ENCODE data around the gene ADCY4.
"Not testable (repeated sequence)": the region's sequence is repeated elsewhere in the genome, so short reads cannot be mapped to it uniquely, and the experiment has no call there.

ADCY4 gene

GRCh38 chr14:24334431-24335291 lies at the start of gene ADCY4:
Gene ADCY4, minus strand, starts transcription at chr14:24335071. Its CDS starts 419 bp downstream, at chr14:24334652.
- peak; percentile 65 for DNase-seq

DNA sequence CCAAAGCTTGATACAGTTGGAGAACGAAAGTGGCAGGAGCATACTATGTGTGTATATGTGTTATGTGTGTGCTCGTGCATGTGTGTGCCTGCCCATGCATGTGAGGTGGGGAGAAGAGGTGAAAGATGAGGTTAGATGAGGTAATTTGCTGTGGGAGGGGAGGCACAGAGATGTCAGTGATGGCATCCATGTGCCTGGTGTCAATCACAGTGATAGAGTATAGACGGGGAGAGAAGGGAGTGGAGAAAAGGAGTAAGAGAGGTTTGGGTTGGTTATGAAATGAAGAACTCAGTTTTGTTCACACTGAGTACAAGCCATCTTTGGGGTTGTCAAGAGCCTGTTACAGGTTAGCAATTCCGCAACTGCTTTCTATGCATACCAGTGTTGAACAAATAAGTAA lies 49.3 kb upstream of the ADCY4 start:
- DNase-seq: no peak

GRCh38 chr14:24382064-24382371 lies 47.1 kb upstream of the ADCY4 start:
- no peak for DNase-seq

DNA sequence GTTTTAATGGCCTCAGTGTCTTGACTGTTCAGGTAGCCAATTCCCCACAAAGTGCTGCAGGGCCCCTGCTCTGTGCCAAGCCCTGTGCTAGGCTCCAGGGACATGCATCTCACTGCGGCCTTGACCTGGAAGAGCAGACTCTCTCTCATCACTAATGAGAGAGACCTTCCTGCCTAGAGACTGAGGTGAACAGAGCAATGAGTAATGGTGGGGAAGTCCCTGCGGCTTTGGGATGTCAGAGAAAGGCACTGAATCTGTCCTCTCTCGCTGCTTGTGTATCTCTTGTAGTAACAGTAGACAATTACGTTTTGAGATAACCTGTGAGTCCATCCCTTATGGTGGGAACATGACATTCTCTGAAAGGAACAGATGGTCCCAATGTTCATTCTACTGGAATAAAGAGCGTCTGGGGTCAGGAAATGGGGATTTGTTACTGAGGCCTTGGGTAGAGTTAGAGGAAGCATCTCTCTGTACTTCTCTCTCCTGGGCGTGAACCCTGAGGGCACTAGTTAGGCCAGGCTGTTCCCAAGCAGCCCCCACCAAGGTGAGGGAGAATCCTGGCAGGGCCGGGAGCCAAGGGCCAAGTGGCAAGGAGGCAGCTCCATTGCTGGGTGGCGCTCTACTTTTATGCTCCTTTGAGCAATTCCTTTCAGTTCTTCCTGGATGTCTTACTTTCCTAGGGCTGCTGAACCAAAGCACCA lies 46.6 kb upstream of the ADCY4 start:
- no peak for DNase-seq

DNA sequence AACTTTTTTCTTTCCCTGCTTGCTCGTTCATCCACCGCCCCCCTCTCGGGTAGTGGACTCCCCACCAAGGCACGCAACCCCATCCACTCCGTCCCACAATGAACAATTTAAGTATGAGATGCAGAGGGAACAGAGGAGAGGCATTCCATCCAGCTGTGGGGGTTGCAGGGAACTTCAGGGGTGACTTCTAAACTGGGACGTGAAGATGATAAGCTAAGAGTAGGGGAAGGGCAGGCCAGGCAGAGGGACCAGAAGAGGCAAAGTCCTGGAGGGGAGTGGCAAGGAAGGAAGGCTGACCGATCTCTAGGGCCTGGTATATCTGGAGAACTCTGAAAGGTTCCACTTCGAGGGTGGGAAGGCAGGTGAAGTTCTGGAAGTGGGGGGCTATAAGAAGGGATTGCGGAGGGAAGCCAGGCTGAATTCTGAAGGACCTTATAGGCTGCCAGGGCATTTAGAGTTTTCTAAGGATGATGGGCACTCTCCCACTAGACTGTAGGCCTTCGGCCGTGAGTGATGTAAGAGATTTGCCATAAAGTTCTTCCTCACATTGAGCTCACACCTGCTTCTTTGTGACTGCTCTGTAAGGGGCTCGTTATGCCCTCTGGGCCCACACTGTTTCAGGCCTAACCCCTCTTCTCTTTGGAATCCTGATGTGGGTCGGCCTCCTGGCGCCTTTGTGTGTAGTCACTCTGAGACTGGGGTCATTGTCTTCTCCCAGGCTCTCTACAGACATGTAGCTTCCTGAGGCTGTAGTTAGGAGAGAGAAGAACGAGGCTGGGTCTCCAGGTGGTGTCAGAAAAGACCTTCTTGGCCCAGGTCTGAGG lies 45.2 kb upstream of the ADCY4 start:
- DNase-seq: no peak

- DNase-seq: no peak
Measured at GRCh38 chr14:24378981-24379906, 44.4 kb upstream of the ADCY4 start.

DNA sequence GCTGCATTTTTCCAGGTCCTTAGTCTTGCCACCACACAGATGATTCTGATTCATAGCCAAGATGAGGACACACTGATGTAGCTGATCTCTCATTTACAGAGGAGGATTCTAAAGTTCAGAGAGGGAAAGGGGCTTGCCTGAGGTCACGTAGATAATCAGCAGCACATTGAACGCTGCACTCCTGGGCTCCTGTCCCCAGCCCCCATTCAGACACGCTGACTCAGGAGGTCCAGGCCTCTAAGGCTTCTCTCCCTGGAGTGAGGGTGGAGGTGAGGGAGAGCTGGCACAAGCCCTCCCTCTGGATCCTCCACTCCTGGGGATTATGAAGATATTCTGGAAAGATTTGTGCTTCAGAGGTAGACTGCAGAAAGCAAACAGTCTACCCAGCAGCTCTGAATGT lies 43.5 kb upstream of the ADCY4 start:
- no peak for DNase-seq

- DNase-seq: peak; percentile 66
Measured at GRCh38 chr14:24377657-24378056, 42.8 kb upstream of the ADCY4 start.

- DNase-seq: no peak
Measured at GRCh38 chr14:24377126-24377525, 42.3 kb upstream of the ADCY4 start.

DNA sequence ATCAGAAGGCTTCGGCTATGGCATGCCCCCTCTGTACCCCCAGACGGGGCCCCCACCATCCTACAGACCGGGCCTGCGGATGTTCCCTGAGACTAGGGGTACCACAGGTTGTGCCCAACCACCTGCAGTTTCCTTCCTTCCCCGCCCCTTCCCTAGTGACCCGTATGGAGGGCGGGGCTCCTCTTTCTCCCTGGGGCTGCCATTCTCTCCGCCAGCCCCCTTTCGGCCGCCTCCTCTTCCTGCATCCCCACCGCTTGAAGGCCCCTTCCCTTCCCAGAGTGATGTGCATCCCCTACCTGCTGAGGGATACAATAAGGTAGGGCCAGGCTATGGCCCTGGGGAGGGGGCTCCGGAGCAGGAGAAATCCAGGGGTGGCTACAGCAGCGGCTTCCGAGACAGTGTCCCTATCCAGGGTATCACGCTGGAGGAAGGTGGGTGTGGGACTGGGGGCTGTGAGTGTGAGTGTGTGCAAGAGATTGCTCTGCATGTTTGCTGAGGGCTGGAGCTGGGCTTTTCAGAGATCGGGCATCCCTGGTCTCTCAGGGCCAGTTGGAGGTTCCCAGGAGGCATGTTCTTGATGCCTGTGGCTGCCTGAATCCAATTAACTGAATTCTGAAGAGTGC lies 41.7 kb upstream of the ADCY4 start:
- DNase-seq: no peak

DNA sequence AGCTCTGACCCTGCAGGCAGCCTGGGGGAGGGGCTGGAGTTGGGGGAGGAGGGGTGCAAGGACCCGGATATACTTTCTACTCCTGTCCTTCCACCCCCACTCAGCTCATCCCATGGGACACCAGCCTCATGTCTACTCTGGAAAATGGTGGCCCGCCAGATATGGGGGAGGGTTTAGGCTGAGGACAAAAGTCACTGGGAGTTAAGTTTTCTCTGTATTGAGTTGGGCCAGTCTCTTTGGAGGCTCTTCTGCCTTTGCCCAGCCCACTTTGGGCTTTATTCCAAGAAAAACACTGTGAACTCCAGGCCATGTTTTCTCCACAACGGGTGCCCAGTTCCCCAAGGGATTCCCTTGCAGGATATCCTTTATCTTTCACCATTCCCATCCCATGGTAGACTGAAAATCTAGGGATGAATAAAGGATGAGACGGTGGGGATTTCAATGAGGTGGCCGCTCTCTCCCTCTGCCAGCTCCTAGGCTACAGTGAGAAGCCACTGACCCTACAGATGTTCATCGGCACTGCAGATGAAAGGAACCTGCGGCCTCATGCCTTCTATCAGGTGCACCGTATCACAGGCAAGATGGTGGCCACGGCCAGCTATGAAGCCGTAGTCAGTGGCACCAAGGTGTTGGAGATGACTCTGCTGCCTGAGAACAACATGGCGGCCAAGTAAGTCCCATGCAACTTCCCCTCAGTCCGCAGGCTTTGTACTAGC lies 38.0 kb upstream of the ADCY4 start:
- peak; percentile 18 for DNase-seq

- not testable (repeated sequence) for DNase-seq
Measured at GRCh38 chr14:24371605-24372004, 36.7 kb upstream of the ADCY4 start.

GRCh38 chr14:24370748-24371147 lies 35.9 kb upstream of the ADCY4 start:
- no peak for DNase-seq

DNA sequence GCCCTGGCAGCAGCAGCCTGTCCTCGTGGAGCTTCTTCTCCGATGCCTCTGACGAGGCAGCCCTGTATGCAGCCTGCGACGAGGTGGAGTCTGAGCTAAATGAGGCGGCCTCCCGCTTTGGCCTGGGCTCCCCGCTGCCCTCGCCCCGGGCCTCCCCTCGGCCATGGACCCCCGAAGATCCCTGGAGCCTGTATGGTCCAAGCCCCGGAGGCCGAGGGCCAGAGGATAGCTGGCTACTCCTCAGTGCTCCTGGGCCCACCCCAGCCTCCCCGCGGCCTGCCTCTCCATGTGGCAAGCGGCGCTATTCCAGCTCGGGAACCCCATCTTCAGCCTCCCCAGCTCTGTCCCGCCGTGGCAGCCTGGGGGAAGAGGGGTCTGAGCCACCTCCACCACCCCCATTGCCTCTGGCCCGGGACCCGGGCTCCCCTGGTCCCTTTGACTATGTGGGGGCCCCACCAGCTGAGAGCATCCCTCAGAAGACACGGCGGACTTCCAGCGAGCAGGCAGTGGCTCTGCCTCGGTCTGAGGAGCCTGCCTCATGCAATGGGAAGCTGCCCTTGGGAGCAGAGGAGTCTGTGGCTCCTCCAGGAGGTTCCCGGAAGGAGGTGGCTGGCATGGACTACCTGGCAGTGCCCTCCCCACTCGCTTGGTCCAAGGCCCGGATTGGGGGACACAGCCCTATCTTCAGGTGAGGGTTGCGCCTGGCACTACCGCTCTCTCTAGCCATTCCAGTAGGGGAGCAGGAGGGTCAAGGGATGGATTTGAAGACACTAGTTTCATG lies 35.2 kb upstream of the ADCY4 start:
- no peak for DNase-seq

- DNase-seq: no peak
Measured at GRCh38 chr14:24369463-24369862, 34.6 kb upstream of the ADCY4 start.

DNA sequence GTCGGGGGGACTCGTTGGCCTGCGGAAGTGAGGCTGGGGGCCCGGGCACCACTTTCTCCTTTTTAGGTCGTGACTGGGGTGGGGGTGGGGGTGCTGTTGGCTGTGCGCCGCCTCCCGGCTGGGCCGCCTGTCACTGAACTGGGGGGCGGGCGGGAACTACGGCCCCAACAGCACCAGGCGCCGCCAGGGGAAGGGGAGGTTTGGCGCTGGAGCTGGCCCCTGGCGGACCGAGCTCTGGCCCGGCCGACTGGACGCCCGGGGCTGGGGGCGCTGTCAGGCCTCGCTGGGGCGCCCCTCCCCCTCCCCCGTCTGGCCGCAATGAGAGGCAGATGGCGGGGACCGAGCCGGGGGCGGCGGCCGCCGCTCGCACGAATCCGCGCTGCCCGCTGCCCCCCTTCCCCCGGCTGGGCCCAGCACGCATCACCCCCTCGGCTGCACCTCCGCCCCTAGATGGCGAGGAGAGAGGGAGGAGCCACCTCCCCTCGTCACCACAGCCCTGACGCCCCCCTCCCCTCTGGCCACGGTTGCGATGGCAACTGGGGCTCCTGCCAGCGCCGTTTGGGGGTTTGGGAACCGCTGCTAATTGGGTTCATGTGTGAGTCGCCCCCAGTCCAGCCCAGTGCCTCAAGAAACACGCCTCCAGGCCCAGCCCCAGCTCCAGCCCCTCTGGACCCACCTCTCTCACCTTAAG lies 33.8 kb upstream of the ADCY4 start:
- peak; percentile 68 for DNase-seq

GRCh38 chr14:24368212-24368561 lies 33.3 kb upstream of the ADCY4 start:
- peak; percentile 55 for DNase-seq

DNA sequence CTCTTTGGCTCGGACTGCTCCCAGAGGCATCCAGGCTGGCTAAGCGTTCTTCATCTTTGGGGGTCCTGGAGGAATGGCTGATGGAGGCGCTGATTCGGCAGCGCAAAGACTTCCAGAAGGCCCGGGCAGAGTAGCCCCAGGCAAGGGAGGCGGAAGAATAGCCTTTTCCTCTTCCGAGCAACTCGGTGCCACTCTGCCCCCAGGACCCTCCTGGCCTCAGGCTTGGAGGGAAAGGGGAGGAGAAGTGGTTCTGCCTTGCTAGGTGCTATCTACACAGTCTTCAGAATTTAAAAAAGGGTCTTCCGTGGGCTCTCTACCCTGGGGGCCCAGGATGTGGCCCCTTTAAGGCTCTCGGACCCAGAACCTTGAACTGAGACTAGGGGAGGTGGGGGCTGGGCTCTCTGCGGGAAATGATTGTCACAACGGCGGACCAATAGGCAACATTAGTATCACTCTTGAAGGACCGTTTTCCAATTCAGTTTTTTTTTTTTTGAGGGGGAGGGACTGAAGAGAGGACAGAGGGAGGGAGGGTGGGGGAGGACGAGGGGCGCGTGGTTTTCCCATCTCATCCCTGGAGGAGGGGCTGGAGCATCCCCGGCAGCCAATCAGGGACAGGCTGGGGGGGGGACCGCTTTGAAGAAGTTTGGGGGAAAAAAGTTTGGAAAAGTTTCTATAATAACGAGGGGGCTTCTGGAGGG lies 32.8 kb upstream of the ADCY4 start, which contains the start of gene NFATC4:
Gene NFATC4 (plus strand): TSS at position 671 of the 698 bp plus-strand sequence. CDS start 157 bp downstream, outside the sequence.
- DNase-seq: peak; percentile 95
